Stimulated activated naive CD8-positive, alpha-beta T cell treated with anti-CD3 and anti-CD28 coated beads, Interleukin-15, amount 100 ng/mL, for 72 hours (primary cell): Measurements from ENCODE around the gene SLC22A25.
"Not testable (repeated sequence)": the region's sequence is repeated elsewhere in the genome, so short reads cannot be mapped to it uniquely, and the experiment has no call there.

Experiments used
- ATAC-seq: fragments of 150-1000 bp; cut with Tn5 transposase; 2 replicates; pipeline ENCODE4 v1.10.0; 2021; ENCODE audit warnings: mild to moderate bottlenecking, moderate library complexity
- DNase-seq, 2 donors: peaks; one replicate each; pipeline ENCODE4 v3.0.0; 2021 to 2022
- H3K27ac Mint-ChIP-seq, 2 donors: one replicate each; pipeline ENCODE4 v1.8.0; 2022; ENCODE audit warnings: mild to moderate bottlenecking in 2 of 2, mixed read lengths in 2 of 2, moderate library complexity in 2 of 2
- H3K27me3 Mint-ChIP-seq: one replicate; pipeline ENCODE4 v1.8.0; 2022; ENCODE audit warnings: mixed read lengths
- H3K4me1 Mint-ChIP-seq: one replicate; pipeline ENCODE4 v1.8.0; 2022; ENCODE audit warnings: mild to moderate bottlenecking, mixed read lengths
- H3K4me3 Mint-ChIP-seq, 2 donors: one replicate each; pipeline ENCODE4 v1.8.0; 2022; ENCODE audit warnings: mild to moderate bottlenecking in 2 of 2, mixed read lengths in 2 of 2, moderate library complexity in 1 of 2
- H3K9me3 Mint-ChIP-seq, 2 donors: one replicate each; pipeline ENCODE4 v1.8.0; 2022; ENCODE audit warnings: mixed read lengths in 2 of 2

SLC22A25 gene

DNA sequence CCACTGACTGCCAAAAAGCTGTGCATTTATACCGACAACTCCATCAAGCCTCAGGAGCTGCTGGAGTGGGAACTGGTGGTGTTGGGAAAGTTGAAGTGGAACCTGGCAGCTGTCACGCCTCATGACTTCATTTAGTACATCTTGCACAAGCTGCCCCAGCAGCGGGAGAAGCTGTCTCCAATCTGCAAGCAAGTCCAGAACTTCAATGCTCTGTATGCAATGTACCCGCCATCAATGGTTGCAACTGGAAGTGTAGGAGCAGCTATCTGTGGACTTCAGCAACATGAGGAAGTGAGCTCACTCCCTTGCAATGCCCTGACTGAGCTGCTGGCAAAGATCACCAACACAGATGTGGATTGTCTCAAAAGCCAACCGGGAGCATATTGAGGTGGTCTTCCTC, at the start of gene SLC22A25:
Gene SLC22A25 (minus strand): TSS at position 67 of the 400 bp plus-strand sequence. CDS start 13,947 bp downstream, outside the sequence.
- Mint-ChIP-seq H3K4me3 (no peak within 1 kb of the TSS), H3K4me1 (peaks cover 17% of the 10 kb centered on the region), H3K27me3 (peaks cover 23% of the 10 kb centered on the region), H3K27ac (peak within 1 kb of the TSS; percentile 67 to 71), H3K9me3 (no peaks in the 10 kb centered on the region)
- DNase-seq = no peak
- ATAC-seq = no peak

DNA sequence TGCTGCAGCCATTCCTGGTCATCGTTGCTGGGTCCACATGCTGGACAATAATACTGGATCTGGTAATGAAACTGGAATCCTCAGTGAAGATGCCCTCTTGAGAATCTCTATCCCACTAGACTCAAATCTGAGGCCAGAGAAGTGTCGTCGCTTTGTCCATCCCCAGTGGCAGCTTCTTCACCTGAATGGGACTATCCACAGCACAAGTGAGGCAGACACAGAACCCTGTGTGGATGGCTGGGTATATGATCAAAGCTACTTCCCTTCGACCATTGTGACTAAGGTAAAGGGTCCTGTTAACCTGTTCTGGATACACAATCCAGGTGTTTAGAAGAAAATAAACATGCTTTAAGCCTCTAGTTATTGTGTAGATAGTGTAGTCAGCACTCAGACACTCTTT, 46.9 kb upstream of the SLC22A25 start:
- no peak for DNase-seq
- Mint-ChIP-seq H3K27me3 (peaks cover 3% of the 10 kb centered on the region), H3K4me1 (no peaks in the 10 kb centered on the region), H3K27ac (no peak overlapping the region), H3K9me3 (peaks cover 22 to 30% of the 10 kb centered on the region in 2 donors), H3K4me3 (no peak overlapping the region)
- no peak for ATAC-seq

DNA sequence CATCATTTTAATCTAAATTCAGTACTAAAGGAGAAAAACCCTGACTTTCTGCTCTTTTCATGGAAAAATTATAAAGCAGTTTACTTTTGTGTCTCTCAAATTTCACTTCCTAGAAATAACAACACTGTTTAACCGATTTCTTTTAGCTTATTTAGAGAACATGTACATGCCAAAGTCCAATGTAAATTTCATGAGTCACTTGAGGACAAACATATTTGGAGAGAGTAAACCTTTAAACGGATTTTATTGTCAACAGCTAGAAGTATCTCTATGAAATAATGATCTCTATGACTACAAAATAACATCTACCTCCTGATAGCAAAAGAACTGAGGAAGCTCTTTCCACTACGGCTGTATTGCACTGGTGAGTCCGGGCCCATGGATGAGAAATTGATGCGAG, 46.3 kb upstream of the SLC22A25 start:
- H3K27ac Mint-ChIP-seq = no peak overlapping the region
- peaks cover 10% of the 10 kb centered on the region for H3K27me3 Mint-ChIP-seq
- DNase-seq (no peak), ATAC-seq (no peak)
- no peak overlapping the region for H3K4me3 Mint-ChIP-seq
- H3K4me1 Mint-ChIP-seq = no peaks in the 10 kb centered on the region
- peaks cover 22 to 23% of the 10 kb centered on the region in 2 donors for H3K9me3 Mint-ChIP-seq

GRCh38 chr11:63282579-63282978, 39.2 kb upstream of the SLC22A25 start:
- Mint-ChIP-seq H3K4me1 (no peaks in the 10 kb centered on the region), H3K27me3 (peaks cover 52% of the 10 kb centered on the region), H3K4me3 (no peak overlapping the region), H3K27ac (no peak overlapping the region), H3K9me3 (peaks cover 0 to 6% of the 10 kb centered on the region in 2 donors)
- DNase-seq = no peak
- ATAC-seq = no peak

DNA sequence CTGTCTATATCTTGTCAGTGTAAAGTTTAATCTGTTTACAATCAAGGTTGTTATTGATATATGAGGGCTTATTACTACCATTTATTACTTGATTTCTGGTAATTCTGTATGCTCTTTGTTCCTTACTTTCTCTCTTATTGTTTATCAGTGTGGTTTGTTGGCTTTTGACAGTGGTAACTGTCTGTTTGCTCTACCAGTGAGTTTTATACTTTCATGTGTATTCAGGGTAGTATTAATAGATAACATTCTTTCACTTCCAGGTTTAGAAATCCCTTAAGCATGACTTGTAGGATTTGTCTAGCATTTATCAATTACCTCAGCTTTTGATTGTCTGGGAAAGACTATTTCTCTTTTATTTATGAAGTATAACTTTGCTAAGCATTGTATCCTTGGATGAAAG, 37.5 kb upstream of the SLC22A25 start:
- Mint-ChIP-seq H3K27me3 (peaks cover 68% of the 10 kb centered on the region), H3K4me3 (no peak overlapping the region), H3K9me3 (peaks cover 0 to 6% of the 10 kb centered on the region in 2 donors), H3K4me1 (no peaks in the 10 kb centered on the region), H3K27ac (no peak overlapping the region)
- DNase-seq = no peak
- ATAC-seq = no peak

GRCh38 chr11:63277345-63277943, 34.0 kb upstream of the SLC22A25 start:
- peaks cover 0 to 6% of the 10 kb centered on the region in 2 donors for H3K9me3 Mint-ChIP-seq
- no peak for ATAC-seq
- H3K27me3 Mint-ChIP-seq = peaks cover 43% of the 10 kb centered on the region
- DNase-seq = no peak
- no peak overlapping the region for H3K4me3 Mint-ChIP-seq
- H3K4me1 Mint-ChIP-seq = no peaks in the 10 kb centered on the region
- no peak overlapping the region for H3K27ac Mint-ChIP-seq

DNA sequence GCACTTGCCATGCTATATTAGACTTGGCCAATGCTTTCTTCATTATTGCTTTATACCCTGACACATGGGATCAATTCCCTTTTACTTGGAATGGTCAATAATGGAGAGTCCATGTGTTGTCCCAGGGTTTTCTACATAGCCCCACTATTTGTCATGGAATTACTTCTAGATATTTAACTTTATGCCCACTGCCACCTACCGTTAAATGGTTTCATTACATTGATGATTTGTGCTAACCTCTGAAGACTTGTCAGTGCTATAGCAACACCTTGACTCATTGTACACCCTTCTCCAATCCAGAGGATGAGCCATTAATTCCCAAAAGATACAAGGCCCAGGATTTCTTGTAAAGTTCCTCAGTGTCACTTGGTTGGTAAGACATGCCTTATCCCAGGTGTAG, 31.4 kb upstream of the SLC22A25 start:
- H3K4me3 Mint-ChIP-seq = no peak overlapping the region
- no peak for ATAC-seq
- no peaks in the 10 kb centered on the region for H3K4me1 Mint-ChIP-seq
- H3K9me3 Mint-ChIP-seq = peaks cover 0 to 6% of the 10 kb centered on the region in 2 donors
- no peak for DNase-seq
- no peak overlapping the region for H3K27ac Mint-ChIP-seq
- H3K27me3 Mint-ChIP-seq = peaks cover 33% of the 10 kb centered on the region

DNA sequence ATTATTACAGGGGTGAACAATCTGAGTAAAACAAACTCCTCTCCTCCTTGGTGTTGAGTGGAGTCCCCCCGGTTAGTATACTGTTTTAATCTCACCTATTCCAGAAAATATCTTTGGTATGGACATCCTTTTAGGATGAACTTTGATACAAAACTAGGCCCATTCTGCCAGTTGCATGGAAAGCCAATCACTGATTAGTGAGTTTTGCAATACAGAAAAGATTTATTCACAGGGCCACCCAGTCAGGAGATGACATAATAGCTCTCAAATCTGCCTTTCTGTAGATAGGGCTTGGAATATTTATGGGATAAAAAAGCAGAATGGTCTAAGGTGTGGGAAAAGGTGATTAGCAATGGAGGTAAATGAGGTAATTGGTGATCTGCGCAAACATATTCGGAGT, 30.3 kb upstream of the SLC22A25 start:
- peaks cover 29% of the 10 kb centered on the region for H3K27me3 Mint-ChIP-seq
- peaks cover 0 to 6% of the 10 kb centered on the region in 2 donors for H3K9me3 Mint-ChIP-seq
- H3K4me3 Mint-ChIP-seq = no peak overlapping the region
- no peaks in the 10 kb centered on the region for H3K4me1 Mint-ChIP-seq
- no peak for ATAC-seq
- DNase-seq = no peak
- H3K27ac Mint-ChIP-seq = no peak overlapping the region

DNA sequence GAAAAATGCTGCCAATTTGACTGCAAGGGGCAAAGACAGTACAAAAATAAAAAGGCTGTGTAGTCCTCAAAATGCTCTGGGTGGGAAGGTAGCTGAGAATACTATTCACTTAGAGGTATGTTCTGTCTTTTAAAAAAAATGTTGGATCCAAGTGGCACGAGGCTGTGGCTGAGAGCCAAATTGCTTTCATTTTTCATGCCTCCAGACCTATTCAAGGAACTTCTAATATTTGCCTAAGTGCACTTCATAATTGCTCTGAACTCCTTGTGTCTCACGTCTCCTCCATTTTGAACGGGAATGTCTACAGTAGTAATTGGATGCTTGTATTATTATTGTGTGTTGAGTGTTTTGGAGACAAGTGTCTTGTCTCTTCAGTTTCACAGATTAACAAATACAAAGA, 19.1 kb upstream of the SLC22A25 start:
- DNase-seq = no peak
- no peak overlapping the region for H3K4me3 Mint-ChIP-seq
- H3K4me1 Mint-ChIP-seq = no peaks in the 10 kb centered on the region
- no peak for ATAC-seq
- no peak overlapping the region for H3K27ac Mint-ChIP-seq
- no peaks in the 10 kb centered on the region for H3K9me3 Mint-ChIP-seq
- peaks cover 27% of the 10 kb centered on the region for H3K27me3 Mint-ChIP-seq

DNA sequence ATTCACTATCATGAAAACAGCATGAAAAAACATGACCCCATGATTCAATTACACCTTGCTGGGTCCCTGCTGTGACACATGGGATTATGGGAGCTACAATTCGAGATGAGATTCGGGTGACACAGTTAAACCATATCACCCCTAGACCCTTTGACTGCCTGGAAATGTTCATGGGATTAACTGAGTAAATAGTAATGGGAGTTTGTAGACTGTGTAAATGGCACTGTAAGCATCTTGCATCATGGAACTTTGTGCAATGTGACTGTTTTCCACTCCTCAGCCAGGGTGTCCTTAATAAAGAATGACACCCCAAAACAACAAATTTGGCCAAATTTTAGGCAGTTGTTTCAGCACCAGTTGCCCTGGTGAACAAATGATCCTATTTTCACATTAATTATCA, 7.9 kb upstream of the SLC22A25 start:
- Mint-ChIP-seq H3K27ac (no peak overlapping the region), H3K9me3 (no peaks in the 10 kb centered on the region), H3K4me1 (no peaks in the 10 kb centered on the region), H3K27me3 (peaks cover 21% of the 10 kb centered on the region), H3K4me3 (no peak overlapping the region)
- DNase-seq (no peak), ATAC-seq (no peak)

DNA sequence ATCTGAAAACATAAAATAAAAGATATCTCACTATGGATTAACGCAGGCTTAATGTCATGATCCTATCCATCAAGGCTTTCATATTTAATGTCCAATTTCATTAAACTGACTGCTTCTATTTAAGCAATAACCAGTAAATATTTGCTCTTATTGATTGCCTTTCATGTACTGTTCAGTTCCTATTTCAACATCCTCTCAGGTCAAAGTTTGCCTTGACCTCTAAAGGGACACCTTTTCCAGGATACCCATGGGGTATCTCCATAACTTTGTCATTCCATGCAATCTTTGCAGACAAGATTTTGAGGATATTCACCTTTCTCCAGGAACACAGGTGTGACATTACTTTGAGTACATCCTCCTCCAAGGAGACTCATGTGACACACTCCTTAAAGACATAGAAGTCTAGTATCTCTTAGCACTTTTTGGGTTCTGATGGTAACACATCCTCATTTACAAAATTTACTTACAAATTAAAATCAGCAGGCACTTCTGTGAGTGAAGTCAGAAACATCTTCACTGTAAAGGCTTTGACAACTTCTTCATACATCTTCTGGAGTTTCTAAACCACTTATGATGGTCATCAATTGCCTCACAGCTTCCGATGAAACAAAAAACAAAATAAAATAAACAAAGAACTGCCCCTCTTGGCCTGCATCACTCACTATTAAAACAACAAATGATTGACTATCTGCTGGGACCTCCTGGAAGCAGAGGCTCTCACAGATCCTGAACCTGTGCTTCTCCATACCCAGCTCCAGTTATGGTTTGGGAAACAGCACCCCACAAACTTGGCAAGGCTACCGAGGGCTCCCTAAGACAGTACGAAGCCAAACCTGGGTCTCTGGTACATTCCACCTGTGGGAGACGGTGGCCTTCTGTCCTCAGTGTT, 7.0 kb upstream of the SLC22A25 start:
- ATAC-seq (no peak), DNase-seq (no peak)
- Mint-ChIP-seq H3K4me1 (no peaks in the 10 kb centered on the region), H3K27me3 (peaks cover 22% of the 10 kb centered on the region), H3K4me3 (no peak overlapping the region), H3K9me3 (no peaks in the 10 kb centered on the region), H3K27ac (peak overlapping the region in 1 of 2 donors; percentile 9)

GRCh38 chr11:63248966-63249365, 5.6 kb upstream of the SLC22A25 start:
- no peaks in the 10 kb centered on the region for H3K4me1 Mint-ChIP-seq
- H3K27me3 Mint-ChIP-seq = peaks cover 19% of the 10 kb centered on the region
- no peak for ATAC-seq

DNA sequence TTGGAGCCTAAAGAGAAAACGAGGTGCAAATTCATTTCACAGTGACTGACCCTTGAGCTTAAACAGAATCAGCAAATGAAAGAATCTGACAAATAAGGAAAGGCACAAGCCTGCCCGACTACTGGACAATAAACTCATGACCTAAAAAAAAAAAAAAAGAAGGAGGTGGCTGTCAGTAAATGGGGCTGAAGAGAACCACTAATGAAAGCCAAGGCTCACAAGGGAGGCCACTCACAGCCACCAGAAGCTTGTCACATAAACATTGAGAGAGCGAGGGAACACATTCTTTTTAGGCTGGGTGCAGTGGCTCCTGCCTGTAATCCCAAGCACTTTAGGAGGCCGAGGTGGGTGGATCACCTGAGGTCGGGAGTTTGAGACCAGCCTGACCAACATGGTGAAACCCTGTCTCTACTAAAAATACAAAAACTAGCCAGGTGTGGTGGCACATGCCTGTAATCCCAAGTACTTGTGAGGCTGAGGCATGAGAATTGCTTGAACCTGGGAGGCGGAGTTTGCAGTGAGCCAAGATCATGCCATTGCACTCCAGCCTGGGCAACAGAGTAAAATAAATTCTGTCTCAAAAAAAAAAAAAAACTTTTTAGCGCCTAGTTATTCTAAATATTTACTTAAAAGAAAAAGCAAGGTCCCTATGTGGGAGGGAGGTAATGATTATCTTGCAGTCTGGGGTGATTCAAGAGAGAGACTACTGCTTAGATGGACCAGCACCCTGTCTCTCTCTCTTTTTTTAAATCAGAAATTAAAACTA, 4.0 kb upstream of the SLC22A25 start:
- not testable (repeated sequence) for ATAC-seq, H3K27ac Mint-ChIP-seq, H3K4me1 Mint-ChIP-seq, DNase-seq, H3K9me3 Mint-ChIP-seq, H3K4me3 Mint-ChIP-seq
- peaks cover 23% of the 10 kb centered on the region for H3K27me3 Mint-ChIP-seq

More at GRCh38 chr11:63248966-63249365, 5.6 kb upstream of the SLC22A25 start:
- Mint-ChIP-seq H3K27ac (no peak overlapping the region), H3K9me3 (no peaks in the 10 kb centered on the region), H3K4me3 (no peak overlapping the region)
- no peak for DNase-seq

GRCh38 chr11:63246045-63246444, 2.6 kb upstream of the SLC22A25 start:
- ATAC-seq (no peak), DNase-seq (no peak)
- H3K27me3 Mint-ChIP-seq = peaks cover 23% of the 10 kb centered on the region
- no peaks in the 10 kb centered on the region for H3K9me3 Mint-ChIP-seq
- peaks cover 17% of the 10 kb centered on the region for H3K4me1 Mint-ChIP-seq
- H3K4me3 Mint-ChIP-seq = no peak overlapping the region
- no peak overlapping the region for H3K27ac Mint-ChIP-seq

- H3K4me3 Mint-ChIP-seq = no peak overlapping the region
- DNase-seq = no peak
- H3K9me3 Mint-ChIP-seq = no peaks in the 10 kb centered on the region
- H3K27ac Mint-ChIP-seq = peak overlapping the region in 1 of 2 donors; percentile 67
- H3K4me1 Mint-ChIP-seq = peaks cover 17% of the 10 kb centered on the region
- ATAC-seq = no peak
- H3K27me3 Mint-ChIP-seq = peaks cover 23% of the 10 kb centered on the region
Measured at GRCh38 chr11:63244862-63245261, 1.5 kb upstream of the SLC22A25 start.
